GM21515 (cell line): ENCODE data around the gene ATP10A.
"Not testable (repeated sequence)": the region's sequence is repeated elsewhere in the genome, so short reads cannot be mapped to it uniquely, and the experiment has no call there.

Source experiments
- ATAC-seq: cut with Tn5 transposase; IDR thresholded peaks from one replicate; pipeline ENCODE4 v1.9.1; 2021; ENCODE audit not compliant: unreplicated experiment

ATP10A gene

GRCh38 chr15:25859838-25860645 is 3.1 kb downstream of the ATP10A start:
- no peak for ATAC-seq

GRCh38 chr15:25858952-25859760 is 4.0 kb downstream of the ATP10A start:
- ATAC-seq = no peak

GRCh38 chr15:25856059-25856458 is 7.1 kb downstream of the ATP10A start:
- not testable (repeated sequence) for ATAC-seq

- ATAC-seq = no peak
These were observed 10.2 kb downstream of the ATP10A start for GRCh38 chr15:25852661-25853524.

GRCh38 chr15:25852027-25852426 is 11.1 kb downstream of the ATP10A start:
- ATAC-seq = no peak

GRCh38 chr15:25850154-25851111 is 12.7 kb downstream of the ATP10A start:
- peak; percentile 85 for ATAC-seq

- no peak for ATAC-seq
These were observed 13.8 kb downstream of the ATP10A start for GRCh38 chr15:25849157-25849921.

GRCh38 chr15:25848784-25849156 is 14.4 kb downstream of the ATP10A start:
- no peak for ATAC-seq

GRCh38 chr15:25848325-25848724 is 14.8 kb downstream of the ATP10A start:
- no peak for ATAC-seq

- ATAC-seq = no peak
These were observed 16.1 kb downstream of the ATP10A start for GRCh38 chr15:25847051-25847450.

- no peak for ATAC-seq
These were observed 16.8 kb downstream of the ATP10A start for GRCh38 chr15:25846377-25846776.

GRCh38 chr15:25844981-25845680 is 18.0 kb downstream of the ATP10A start:
- no peak for ATAC-seq

GRCh38 chr15:25844542-25844941 is 18.6 kb downstream of the ATP10A start:
- no peak for ATAC-seq

GRCh38 chr15:25844076-25844475 is 19.1 kb downstream of the ATP10A start:
- no peak for ATAC-seq

- no peak for ATAC-seq
These were observed 23.4 kb downstream of the ATP10A start for GRCh38 chr15:25839638-25840156.

- ATAC-seq = no peak
These were observed 24.3 kb downstream of the ATP10A start for GRCh38 chr15:25838871-25839195.

- ATAC-seq = no peak
These were observed 24.8 kb downstream of the ATP10A start for GRCh38 chr15:25838191-25838870.

GRCh38 chr15:25832158-25832557 is 31.0 kb downstream of the ATP10A start:
- no peak for ATAC-seq
